IMR-90 (cell line): ENCODE results near the gene INCA1.

Source experiments
- CHD1 ChIP-seq: IDR thresholded peaks from 2 replicates; pipeline ENCODE4 v1.6.1; 2012; ENCODE audit warnings: low read depth, low read length, improper control_type of control experiment
- MAFK ChIP-seq: IDR thresholded peaks from 2 replicates; pipeline ENCODE4 v1.6.1; 2012; ENCODE audit warnings: low read depth, low read length, improper control_type of control experiment
- MXI1 ChIP-seq: IDR thresholded peaks from 2 replicates; pipeline ENCODE4 v1.6.1; 2012; ENCODE audit warnings: low read depth, mild to moderate bottlenecking, low read length, moderate library complexity, borderline replicate concordance
- POLR2A ChIP-seq: IDR thresholded peaks from 2 replicates; pipeline ENCODE4 v1.6.1; 2012; ENCODE audit warnings: mild to moderate bottlenecking, low read depth, low read length
- RAD21 ChIP-seq: IDR thresholded peaks from 2 replicates; pipeline ENCODE4 v1.6.1; 2012; ENCODE audit warnings: low read length, improper control_type of control experiment
- RCOR1 ChIP-seq: IDR thresholded peaks from 2 replicates; pipeline ENCODE4 v1.6.1; 2012; ENCODE audit warnings: mild to moderate bottlenecking, low read length, improper control_type of control experiment; ENCODE audit not compliant: insufficient replicate concordance
- RFX5 ChIP-seq: IDR thresholded peaks from 2 replicates; pipeline ENCODE4 v1.8.0; 2012; ENCODE audit warnings: low read depth, mild to moderate bottlenecking, low read length, moderate library complexity
- USF2 ChIP-seq: fragments of 150-350 bp; IDR thresholded peaks from 2 replicates; pipeline ENCODE4 v1.6.1; 2017; ENCODE audit warnings: mild to moderate bottlenecking, antibody characterized with exemption, low read length, low read depth
- TF ChIP-seq, protein P1 (sequence below): conservative IDR thresholded peaks from 2 replicates; pipeline ENCODE4 v1.5.1; 2012; ENCODE audit warnings: mild to moderate bottlenecking, low read depth, low read length, improper control_type of control experiment

DNA sequence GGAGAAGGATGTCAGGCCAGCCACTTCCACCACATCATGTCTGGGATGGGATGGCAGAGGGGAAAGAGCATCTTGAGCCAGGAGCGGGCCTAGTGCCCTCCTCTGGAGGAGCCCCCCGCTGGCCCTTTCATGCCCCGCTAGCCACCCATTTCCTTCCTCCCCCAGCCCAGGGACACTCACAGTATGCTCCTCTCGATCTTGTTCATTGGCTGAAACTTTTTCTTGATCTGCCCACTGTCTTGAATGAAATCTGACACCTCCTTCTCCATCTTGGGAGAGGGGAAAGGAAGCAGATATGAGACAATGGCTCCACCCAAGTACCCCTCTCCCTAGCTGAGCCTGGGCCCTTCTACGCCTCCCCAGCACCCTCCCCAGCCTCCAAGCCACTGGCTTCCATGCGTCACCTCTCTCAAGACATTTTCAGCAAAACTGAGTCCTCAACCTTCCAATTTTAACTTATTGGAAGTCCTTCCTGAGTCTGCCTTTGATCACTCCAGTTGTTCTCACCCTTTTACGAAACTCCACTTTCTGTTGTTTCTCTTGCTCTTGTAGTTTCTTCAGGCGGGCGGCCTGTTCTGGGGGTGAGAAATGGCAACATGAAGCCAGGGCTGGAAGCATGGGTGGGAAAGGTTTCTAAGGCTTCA lies 36.9 kb downstream of the INCA1 start:
- TF ChIP-seq RFX5 (no peak), POLR2A (no peak), USF2 (no peak), MAFK (no peak), RCOR1 (no peak), RAD21 (no peak), CHD1 (no peak), MXI1 (no peak)
- TF ChIP-seq, protein P1, sequence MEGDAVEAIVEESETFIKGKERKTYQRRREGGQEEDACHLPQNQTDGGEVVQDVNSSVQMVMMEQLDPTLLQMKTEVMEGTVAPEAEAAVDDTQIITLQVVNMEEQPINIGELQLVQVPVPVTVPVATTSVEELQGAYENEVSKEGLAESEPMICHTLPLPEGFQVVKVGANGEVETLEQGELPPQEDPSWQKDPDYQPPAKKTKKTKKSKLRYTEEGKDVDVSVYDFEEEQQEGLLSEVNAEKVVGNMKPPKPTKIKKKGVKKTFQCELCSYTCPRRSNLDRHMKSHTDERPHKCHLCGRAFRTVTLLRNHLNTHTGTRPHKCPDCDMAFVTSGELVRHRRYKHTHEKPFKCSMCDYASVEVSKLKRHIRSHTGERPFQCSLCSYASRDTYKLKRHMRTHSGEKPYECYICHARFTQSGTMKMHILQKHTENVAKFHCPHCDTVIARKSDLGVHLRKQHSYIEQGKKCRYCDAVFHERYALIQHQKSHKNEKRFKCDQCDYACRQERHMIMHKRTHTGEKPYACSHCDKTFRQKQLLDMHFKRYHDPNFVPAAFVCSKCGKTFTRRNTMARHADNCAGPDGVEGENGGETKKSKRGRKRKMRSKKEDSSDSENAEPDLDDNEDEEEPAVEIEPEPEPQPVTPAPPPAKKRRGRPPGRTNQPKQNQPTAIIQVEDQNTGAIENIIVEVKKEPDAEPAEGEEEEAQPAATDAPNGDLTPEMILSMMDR = no peak
